Mesenchymal stem cell (in vitro differentiated cells and primary cell): ENCODE data around the gene RRP1.

ENCODE experiments used
- DNase-seq: peaks from one replicate; pipeline ENCODE4 v3.0.0-alpha.2; 2013
- H2AFZ ChIP-seq: one replicate; pipeline ENCODE4 v1.6.1; 2013; ENCODE audit warnings: low read depth, mild to moderate bottlenecking, control low read depth, inconsistent platforms, low read length, moderate library complexity
- H2AK5ac ChIP-seq: 2 replicates; pipeline ENCODE4 v1.6.1; 2013; ENCODE audit warnings: low read length, moderate library complexity, mild to moderate bottlenecking, inconsistent platforms; ENCODE audit not compliant: severe bottlenecking
- H2BK120ac ChIP-seq: one replicate; pipeline ENCODE4 v1.6.1; 2013; ENCODE audit warnings: low read depth, mild to moderate bottlenecking, inconsistent platforms, low read length, moderate library complexity
- H2BK12ac ChIP-seq, 2 experiments: one replicate each; pipeline ENCODE4 v1.6.1; 2013; ENCODE audit warnings: inconsistent platforms in 2 of 2, low read length in 2 of 2, mild to moderate bottlenecking in 2 of 2, moderate library complexity in 2 of 2, control low read depth in 1 of 2
- H2BK15ac ChIP-seq: one replicate; pipeline ENCODE4 v1.6.1; 2013; ENCODE audit warnings: mild to moderate bottlenecking, low read depth, inconsistent platforms; ENCODE audit not compliant: poor library complexity, severe bottlenecking
- H2BK5ac ChIP-seq: 2 replicates; pipeline ENCODE4 v1.6.1; 2013; ENCODE audit warnings: low read depth, mild to moderate bottlenecking, low read length, control low read depth, inconsistent platforms; ENCODE audit not compliant: poor library complexity, severe bottlenecking
- H3K14ac ChIP-seq, 2 experiments: one replicate each; pipeline ENCODE4 v1.6.1; 2013; ENCODE audit warnings: inconsistent platforms in 2 of 2, low read length in 2 of 2, control low read depth in 1 of 2, mild to moderate bottlenecking in 1 of 2, moderate library complexity in 1 of 2
- H3K18ac ChIP-seq, 2 experiments: one replicate each; pipeline ENCODE4 v1.6.1; 2013; ENCODE audit warnings: inconsistent platforms in 2 of 2, low read length in 2 of 2, control low read depth in 1 of 2, low read depth in 1 of 2, mild to moderate bottlenecking in 1 of 2
- H3K23ac ChIP-seq, 2 experiments: one replicate each; pipeline ENCODE4 v1.6.1; 2013; ENCODE audit warnings: inconsistent platforms in 2 of 2, low read length in 2 of 2, mild to moderate bottlenecking in 2 of 2, moderate library complexity in 2 of 2, control low read depth in 1 of 2
- H3K27ac ChIP-seq: 2 replicates; pipeline ENCODE4 v1.5.1; 2013; ENCODE audit warnings: mild to moderate bottlenecking, moderate library complexity, low read length, control low read depth, inconsistent platforms; ENCODE audit not compliant: poor library complexity, severe bottlenecking
- H3K27me3 ChIP-seq, 2 experiments: 2 replicates each; pipeline versions ENCODE4 v1.6.1 to v1.7.0; 2013; ENCODE audit warnings: low read length in 2 of 2, mild to moderate bottlenecking in 2 of 2, moderate library complexity in 2 of 2, control low read depth in 1 of 2, inconsistent platforms in 1 of 2; ENCODE audit not compliant: control insufficient read depth in 1 of 2, insufficient read depth in 1 of 2
- H3K36me3 ChIP-seq, 2 experiments: 2 replicates each; pipeline versions ENCODE4 v1.6.1 to v1.7.0; 2013; ENCODE audit warnings: low read length in 2 of 2, control low read depth in 1 of 2, inconsistent platforms in 1 of 2, low read depth in 1 of 2, mild to moderate bottlenecking in 1 of 2; ENCODE audit not compliant: insufficient read depth in 2 of 2, control insufficient read depth in 1 of 2
- H3K4ac ChIP-seq, 2 experiments: one replicate each; pipeline ENCODE4 v1.6.1; 2013; ENCODE audit warnings: inconsistent platforms in 2 of 2, low read length in 2 of 2, mild to moderate bottlenecking in 2 of 2, moderate library complexity in 2 of 2, control low read depth in 1 of 2, low read depth in 1 of 2
- H3K4me1 ChIP-seq: 2 replicates; pipeline ENCODE4 v1.6.1; 2013; ENCODE audit warnings: low read depth, low read length, control low read depth; ENCODE audit not compliant: control insufficient read depth, insufficient read depth
- H3K4me2 ChIP-seq: 2 replicates; pipeline ENCODE4 v1.6.1; 2013; ENCODE audit warnings: low read length, mild to moderate bottlenecking, inconsistent platforms; ENCODE audit not compliant: poor library complexity, severe bottlenecking
- H3K4me3 ChIP-seq, 2 experiments: 2 replicates each; pipeline versions ENCODE4 v1.5.1 to v1.7.0; 2013; ENCODE audit warnings: low read length in 2 of 2, mild to moderate bottlenecking in 2 of 2, control low read depth in 1 of 2, low read depth in 1 of 2; ENCODE audit not compliant: insufficient read depth in 1 of 2
- H3K79me1 ChIP-seq: replicated peaks from 2 replicates; pipeline ENCODE4 v1.6.1; 2013; ENCODE audit warnings: mild to moderate bottlenecking, control low read depth, low read length, inconsistent platforms; ENCODE audit not compliant: poor library complexity, severe bottlenecking
- H3K9ac ChIP-seq: 2 replicates; pipeline ENCODE4 v1.7.0; 2013; ENCODE audit warnings: mild to moderate bottlenecking, low read length, moderate library complexity
- H3K9me3 ChIP-seq: 2 replicates; pipeline ENCODE4 v1.7.0; 2013; ENCODE audit warnings: mild to moderate bottlenecking, low read length; ENCODE audit not compliant: control insufficient read depth
- H4K8ac ChIP-seq: one replicate; pipeline ENCODE4 v1.6.1; 2013; ENCODE audit warnings: inconsistent platforms, mild to moderate bottlenecking, low read length, moderate library complexity
- H4K91ac ChIP-seq: one replicate; pipeline ENCODE4 v1.6.1; 2013; ENCODE audit warnings: mild to moderate bottlenecking, low read length, inconsistent platforms
- WGBS: methylation state at CpG from one replicate; pipeline ENCODE4 v1.1.7; 2013; ENCODE audit warnings: mixed read lengths; 5-methylcytosine and 5-hydroxymethylcytosine counted together

RRP1 gene

GRCh38 chr21:43767984-43768867 lies 21.2 kb upstream of the RRP1 start:
- H3K4me2 ChIP-seq, result no peak overlapping the region
- no peak overlapping the region for H3K4me3 ChIP-seq
- H4K8ac ChIP-seq, result peak overlapping the region; percentile 80
- peak overlapping the region; percentile 23 for H3K27ac ChIP-seq
- H3K4me1 ChIP-seq, result peaks cover 27% of the 10 kb centered on the region
- peak overlapping the region; percentile 100 for H4K91ac ChIP-seq
- no peak overlapping the region for H2AFZ ChIP-seq
- peaks cover under 1% of the 10 kb centered on the region for H3K9me3 ChIP-seq
- H3K36me3 ChIP-seq, result peaks cover 13 to 28% of the 10 kb centered on the region in 2 experiments
- H3K27me3 ChIP-seq, result no peaks in the 10 kb centered on the region
- peak overlapping the region; percentile 90 to 93 for H3K18ac ChIP-seq
- peak overlapping the region; percentile 67 for H2BK5ac ChIP-seq
- H3K79me1 ChIP-seq, result peaks cover 2% of the 10 kb centered on the region
- peak overlapping the region in 1 of 2 experiments; percentile 93 for H3K14ac ChIP-seq
- H3K23ac ChIP-seq, result no peak overlapping the region
- H2AK5ac ChIP-seq, result peak overlapping the region; percentile 88
- peak overlapping the region; percentile 96 for H2BK15ac ChIP-seq
- peak; percentile 81 for DNase-seq
- H2BK120ac ChIP-seq, result peak overlapping the region; percentile 97
- H3K4ac ChIP-seq, result peak overlapping the region; percentile 95 to 100
- 65% methylated on average over 34 of the region's 34 CpGs for WGBS
- peak overlapping the region; percentile 80 for H3K9ac ChIP-seq
- H2BK12ac ChIP-seq, result peak overlapping the region; percentile 81 to 97

- DNase-seq, result no peak
Measured at GRCh38 chr21:43768868-43769167, 20.6 kb upstream of the RRP1 start.

GRCh38 chr21:43769325-43769958 lies 19.9 kb upstream of the RRP1 start:
- over 99% methylated on average over 11 of the region's 11 CpGs for WGBS

More at GRCh38 chr21:43768868-43769167, 20.6 kb upstream of the RRP1 start:
- Histone ChIP-seq H2AK5ac (peak overlapping the region; percentile 16), H3K14ac (no peak overlapping the region), H3K9me3 (no peaks in the 10 kb centered on the region), H3K9ac (peak overlapping the region; percentile 80), H3K79me1 (peaks cover 6% of the 10 kb centered on the region), H4K8ac (peak overlapping the region; percentile 80), H3K36me3 (peaks cover 16 to 30% of the 10 kb centered on the region in 2 experiments), H2BK5ac (no peak overlapping the region), H3K27me3 (no peaks in the 10 kb centered on the region), H3K27ac (no peak overlapping the region), H3K23ac (no peak overlapping the region), H3K4me1 (peaks cover 27% of the 10 kb centered on the region), H2AFZ (no peak overlapping the region), H3K4me3 (no peak overlapping the region), H2BK120ac (no peak overlapping the region), H3K18ac (peak overlapping the region; percentile 90 to 93), H4K91ac (peak overlapping the region; percentile 100), H3K4me2 (no peak overlapping the region), H2BK12ac (peak overlapping the region; percentile 75), H3K4ac (no peak overlapping the region), H2BK15ac (peak overlapping the region; percentile 31)
- WGBS, result 76% methylated on average over 6 of the region's 8 CpGs

GRCh38 chr21:43770066-43770655 lies 19.2 kb upstream of the RRP1 start:
- H3K4ac ChIP-seq, result no peak overlapping the region
- WGBS, result 96% methylated on average over 18 of the region's 21 CpGs
- no peak for DNase-seq
- no peak overlapping the region for H2BK15ac ChIP-seq
- H3K9me3 ChIP-seq, result no peaks in the 10 kb centered on the region
- peaks cover 30% of the 10 kb centered on the region for H3K4me1 ChIP-seq
- no peak overlapping the region for H2BK5ac ChIP-seq
- H3K4me2 ChIP-seq, result no peak overlapping the region
- H2AK5ac ChIP-seq, result no peak overlapping the region
- H3K9ac ChIP-seq, result no peak overlapping the region
- no peaks in the 10 kb centered on the region for H3K27me3 ChIP-seq
- no peak overlapping the region for H3K18ac ChIP-seq
- H2AFZ ChIP-seq, result no peak overlapping the region
- peaks cover 8% of the 10 kb centered on the region for H3K79me1 ChIP-seq
- H3K36me3 ChIP-seq, result peaks cover 26 to 30% of the 10 kb centered on the region in 2 experiments
- peak overlapping the region; percentile 7 for H4K8ac ChIP-seq
- H3K23ac ChIP-seq, result no peak overlapping the region
- H4K91ac ChIP-seq, result peak overlapping the region; percentile 62
- no peak overlapping the region for H3K27ac ChIP-seq
- no peak overlapping the region for H3K4me3 ChIP-seq
- no peak overlapping the region for H3K14ac ChIP-seq
- no peak overlapping the region for H2BK120ac ChIP-seq
- no peak overlapping the region for H2BK12ac ChIP-seq

More at GRCh38 chr21:43769325-43769958, 19.9 kb upstream of the RRP1 start:
- no peak for DNase-seq
- Histone ChIP-seq H2BK12ac (no peak overlapping the region), H3K27ac (no peak overlapping the region), H2AK5ac (peak overlapping the region; percentile 25), H3K9ac (no peak overlapping the region), H2BK15ac (no peak overlapping the region), H3K27me3 (no peaks in the 10 kb centered on the region), H3K79me1 (peaks cover 6% of the 10 kb centered on the region), H3K9me3 (no peaks in the 10 kb centered on the region), H3K4me2 (no peak overlapping the region), H2BK120ac (no peak overlapping the region), H2AFZ (no peak overlapping the region), H2BK5ac (no peak overlapping the region), H3K23ac (no peak overlapping the region), H3K4me1 (peaks cover 29% of the 10 kb centered on the region), H4K91ac (no peak overlapping the region), H3K18ac (no peak overlapping the region), H3K4me3 (no peak overlapping the region), H4K8ac (no peak overlapping the region), H3K36me3 (peaks cover 23 to 30% of the 10 kb centered on the region in 2 experiments), H3K4ac (peak overlapping the region in 1 of 2 experiments; percentile 41), H3K14ac (no peak overlapping the region)
